IPS DF 6.9 (cell line): Measurements from ENCODE around the gene ZBTB32.

Experiments
- DNase-seq: peaks from one replicate; pipeline ENCODE4 v3.0.0-alpha.2; 2013; ENCODE audit warnings: low read depth, low spot score
- H3K27ac ChIP-seq: one replicate; pipeline ENCODE4 v1.5.1; 2013; ENCODE audit warnings: low read length, control low read depth
- H3K27me3 ChIP-seq: 2 replicates; pipeline ENCODE4 v1.6.1; 2013; ENCODE audit warnings: mild to moderate bottlenecking, low read length; ENCODE audit not compliant: control insufficient read depth, insufficient read depth
- H3K36me3 ChIP-seq: 2 replicates; pipeline ENCODE4 v1.6.1; 2013; ENCODE audit warnings: low read length; ENCODE audit not compliant: control insufficient read depth, insufficient read depth
- H3K4me1 ChIP-seq: 2 replicates; pipeline ENCODE4 v1.6.1; 2013; ENCODE audit warnings: low read length; ENCODE audit not compliant: control insufficient read depth, insufficient read depth
- H3K4me3 ChIP-seq: 2 replicates; pipeline ENCODE4 v1.5.1; 2013; ENCODE audit warnings: mild to moderate bottlenecking, low read length
- H3K9me3 ChIP-seq: 2 replicates; pipeline ENCODE4 v1.6.1; 2013; ENCODE audit warnings: low read length, inconsistent platforms; ENCODE audit not compliant: control insufficient read depth, insufficient read depth
- WGBS: extraction: QIAGEN DNeasy Blood & Tissue Kit; methylation state at CpG from one replicate; pipeline ENCODE4 v1.1.7; 2013; ENCODE audit warnings: mixed read lengths, missing lambda C conversion rate; ENCODE audit not compliant: insufficient read length, insufficient coverage; 5-methylcytosine and 5-hydroxymethylcytosine counted together

The ZBTB32 gene

DNA sequence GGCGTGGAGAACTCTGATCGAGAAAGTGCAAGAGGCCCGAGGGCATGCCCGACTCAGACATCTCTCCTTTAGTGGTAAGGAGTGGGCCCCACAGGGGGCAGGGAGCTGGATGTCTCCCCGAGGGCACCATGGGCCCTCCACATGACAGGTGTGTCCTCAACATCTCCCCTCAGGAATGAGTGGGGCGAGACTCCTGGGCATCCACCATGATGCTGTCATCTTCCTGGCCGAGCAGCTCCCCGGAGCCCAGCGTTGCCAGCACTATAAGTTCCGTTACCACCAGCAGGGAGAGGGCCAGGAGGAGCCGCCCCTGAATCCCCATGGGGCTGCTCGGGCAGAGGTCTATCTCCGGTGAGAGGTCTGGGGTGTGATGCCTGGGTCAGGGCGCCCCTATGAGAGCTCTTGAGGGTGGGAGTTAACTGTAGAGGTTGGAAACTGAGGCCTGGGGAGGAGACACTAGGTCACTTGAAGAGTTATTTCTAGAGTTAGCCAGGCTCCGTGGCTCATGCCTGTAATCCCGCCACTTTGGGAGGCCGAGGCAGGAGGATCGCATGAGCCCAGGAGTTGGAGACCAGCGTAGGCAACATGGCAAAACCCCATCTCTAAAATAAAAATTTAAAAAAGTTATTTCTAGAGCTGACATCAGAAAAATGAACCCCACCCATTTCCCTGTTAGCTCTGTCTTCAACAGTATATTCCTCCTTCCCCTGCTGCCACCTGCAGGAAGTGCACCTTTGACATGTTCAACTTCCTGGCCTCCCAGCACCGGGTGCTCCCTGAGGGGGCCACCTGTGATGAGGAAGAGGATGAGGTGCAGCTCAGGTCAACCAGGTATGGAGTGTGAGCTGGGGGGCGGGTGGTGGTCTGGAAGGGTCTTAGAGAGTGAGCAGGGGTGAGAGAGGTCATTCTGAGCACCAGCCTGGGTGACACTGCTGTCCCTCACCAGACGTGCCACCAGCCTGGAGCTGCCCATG lies 32.8 kb downstream of the ZBTB32 start:
- no CpG with 5 or more reads among the region's 22 CpGs for WGBS
- peaks cover 38% of the 10 kb centered on the region for H3K36me3 ChIP-seq
- H3K4me1 ChIP-seq, result peaks cover 2% of the 10 kb centered on the region; the same call in 1 of the 2 replicates
- no peak for DNase-seq
- no peaks in the 10 kb centered on the region for H3K9me3 ChIP-seq
- H3K27me3 ChIP-seq, result no peaks in the 10 kb centered on the region
- H3K4me3 ChIP-seq, result no peak overlapping the region
- H3K27ac ChIP-seq, result no peak overlapping the region

DNA sequence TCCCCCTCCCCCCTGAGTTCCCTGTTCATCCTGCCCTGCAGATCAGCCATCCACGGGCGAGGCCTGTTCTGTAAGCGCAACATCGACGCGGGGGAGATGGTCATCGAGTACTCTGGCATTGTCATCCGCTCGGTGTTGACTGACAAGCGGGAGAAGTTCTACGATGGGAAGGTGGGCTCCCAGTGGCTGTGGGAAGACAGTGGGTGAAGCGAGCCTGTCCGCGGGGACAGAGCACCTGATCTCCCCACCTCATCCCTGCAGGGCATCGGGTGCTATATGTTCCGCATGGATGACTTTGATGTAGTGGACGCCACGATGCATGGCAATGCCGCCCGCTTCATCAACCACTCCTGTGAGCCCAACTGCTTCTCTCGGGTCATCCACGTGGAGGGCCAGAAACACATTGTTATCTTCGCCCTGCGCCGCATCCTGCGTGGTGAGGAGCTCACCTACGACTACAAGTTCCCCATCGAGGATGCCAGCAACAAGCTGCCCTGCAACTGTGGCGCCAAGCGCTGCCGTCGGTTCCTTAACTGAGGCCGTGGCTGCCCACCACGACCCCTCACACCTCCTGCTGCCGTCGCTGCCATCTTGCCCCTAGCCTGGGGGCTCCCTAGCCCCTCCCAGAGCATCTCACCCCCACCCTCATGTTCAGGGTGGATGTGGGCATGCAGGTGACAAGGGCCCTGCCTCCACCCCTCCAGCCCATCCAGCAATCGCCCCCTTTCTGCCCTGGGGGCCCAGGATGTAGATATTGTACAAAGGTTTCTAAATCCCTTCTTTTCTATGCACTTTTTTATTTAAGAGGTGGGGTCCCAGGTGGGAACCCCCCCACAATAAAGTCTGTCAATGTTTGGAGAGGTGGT lies 33.9 kb downstream of the ZBTB32 start:
- peaks cover 2% of the 10 kb centered on the region; the same call in 1 of the 2 replicates for H3K4me1 ChIP-seq
- no peak overlapping the region for H3K27ac ChIP-seq
- WGBS, result no CpG with 5 or more reads among the region's 37 CpGs
- DNase-seq, result no peak
- H3K9me3 ChIP-seq, result no peaks in the 10 kb centered on the region
- no peaks in the 10 kb centered on the region for H3K27me3 ChIP-seq
- no peak overlapping the region for H3K4me3 ChIP-seq
- H3K36me3 ChIP-seq, result peaks cover 32% of the 10 kb centered on the region

DNA sequence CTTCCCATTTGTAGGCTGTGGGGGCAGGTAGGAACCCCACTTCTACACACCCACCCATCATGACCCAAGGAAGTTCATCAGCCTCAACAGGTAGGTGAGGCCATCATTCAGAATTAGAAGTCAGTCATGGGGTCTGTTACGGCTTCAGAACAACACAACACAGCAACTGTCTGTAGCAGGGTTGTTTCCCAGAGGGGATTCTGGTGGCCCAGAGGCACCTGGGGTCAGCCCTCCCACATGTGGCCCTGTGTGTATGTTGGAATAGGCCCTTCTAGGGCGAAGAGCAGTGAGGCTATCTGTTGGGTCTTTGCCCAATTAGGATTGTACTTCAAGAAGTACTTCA lies 34.5 kb downstream of the ZBTB32 start:
- Histone ChIP-seq H3K4me1 (peaks cover 2% of the 10 kb centered on the region; the same call in 1 of the 2 replicates), H3K36me3 (peaks cover 27% of the 10 kb centered on the region), H3K4me3 (no peak overlapping the region), H3K9me3 (no peaks in the 10 kb centered on the region), H3K27ac (no peak overlapping the region), H3K27me3 (no peaks in the 10 kb centered on the region)
- no peak for DNase-seq
- WGBS, result no CpG with 5 or more reads among the region's 2 CpGs

DNA sequence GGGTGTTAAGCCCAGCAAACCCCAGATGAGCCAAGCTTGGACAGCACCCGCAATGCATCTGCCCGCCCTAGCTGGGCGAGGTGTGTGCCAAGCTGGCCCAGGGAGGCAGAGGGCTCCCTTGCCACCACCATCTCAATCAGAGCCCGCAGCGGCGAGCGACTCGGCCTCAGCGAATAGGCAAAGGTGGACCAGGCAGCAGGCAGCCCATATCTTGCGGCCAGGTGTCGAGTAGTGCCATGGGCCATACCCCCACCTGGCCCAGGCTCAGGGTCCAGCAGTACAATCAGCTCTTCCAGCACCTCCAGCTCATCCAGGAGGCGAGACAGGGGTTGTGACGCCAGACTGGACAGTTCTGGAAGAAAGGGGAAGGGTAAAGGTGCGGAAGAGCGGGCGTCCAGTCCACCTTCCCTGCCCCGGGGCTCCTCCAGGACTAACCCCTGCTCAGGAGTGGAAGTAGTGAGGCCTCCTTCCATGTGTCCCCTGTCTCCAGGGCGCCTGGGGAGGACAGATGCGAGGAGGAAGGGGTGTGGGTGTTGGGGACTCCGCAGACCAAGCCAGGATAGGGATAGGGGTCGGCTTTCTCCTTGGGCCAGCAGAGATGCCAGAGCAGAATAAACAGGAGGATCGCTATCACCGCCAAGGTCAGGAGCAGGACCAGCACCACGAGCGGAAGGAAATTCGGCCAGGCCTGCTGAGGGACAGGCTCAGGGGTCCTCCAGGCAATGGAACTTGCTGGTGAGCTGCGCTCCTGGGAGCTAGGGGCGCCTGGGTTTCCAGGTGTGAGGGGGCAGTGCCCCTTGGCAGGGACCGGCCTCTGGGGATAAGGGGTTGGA lies 35.1 kb downstream of the ZBTB32 start:
- Histone ChIP-seq H3K9me3 (no peaks in the 10 kb centered on the region), H3K27ac (no peak overlapping the region), H3K27me3 (no peaks in the 10 kb centered on the region), H3K4me3 (peak overlapping the region; percentile 79; the same call in 1 of the 2 replicates), H3K4me1 (peaks cover 2% of the 10 kb centered on the region; the same call in 1 of the 2 replicates), H3K36me3 (peaks cover 20% of the 10 kb centered on the region)
- no CpG with 5 or more reads among the region's 29 CpGs for WGBS
- DNase-seq, result no peak

DNA sequence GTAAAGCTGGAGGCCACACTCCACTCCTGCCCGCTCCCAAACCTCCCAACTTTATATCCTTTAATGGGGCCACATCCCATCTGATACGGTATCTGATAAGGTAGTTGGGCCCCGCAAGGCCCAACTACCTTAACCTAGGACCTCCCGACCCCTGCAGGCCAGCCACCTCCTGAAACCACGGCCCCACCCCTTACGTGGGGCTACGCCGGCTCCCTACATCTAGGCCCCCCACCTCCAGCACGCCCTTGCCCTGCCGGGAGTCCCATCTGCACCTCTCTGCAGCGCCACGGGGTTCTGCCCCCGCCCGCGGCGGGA lies 35.7 kb downstream of the ZBTB32 start:
- Histone ChIP-seq H3K9me3 (no peaks in the 10 kb centered on the region), H3K4me1 (peaks cover 2% of the 10 kb centered on the region; the same call in 1 of the 2 replicates), H3K27ac (no peak overlapping the region), H3K4me3 (peak overlapping the region; percentile 79), H3K36me3 (peaks cover 16% of the 10 kb centered on the region), H3K27me3 (no peaks in the 10 kb centered on the region)
- no peak for DNase-seq
- WGBS, result no CpG with 5 or more reads among the region's 16 CpGs

DNA sequence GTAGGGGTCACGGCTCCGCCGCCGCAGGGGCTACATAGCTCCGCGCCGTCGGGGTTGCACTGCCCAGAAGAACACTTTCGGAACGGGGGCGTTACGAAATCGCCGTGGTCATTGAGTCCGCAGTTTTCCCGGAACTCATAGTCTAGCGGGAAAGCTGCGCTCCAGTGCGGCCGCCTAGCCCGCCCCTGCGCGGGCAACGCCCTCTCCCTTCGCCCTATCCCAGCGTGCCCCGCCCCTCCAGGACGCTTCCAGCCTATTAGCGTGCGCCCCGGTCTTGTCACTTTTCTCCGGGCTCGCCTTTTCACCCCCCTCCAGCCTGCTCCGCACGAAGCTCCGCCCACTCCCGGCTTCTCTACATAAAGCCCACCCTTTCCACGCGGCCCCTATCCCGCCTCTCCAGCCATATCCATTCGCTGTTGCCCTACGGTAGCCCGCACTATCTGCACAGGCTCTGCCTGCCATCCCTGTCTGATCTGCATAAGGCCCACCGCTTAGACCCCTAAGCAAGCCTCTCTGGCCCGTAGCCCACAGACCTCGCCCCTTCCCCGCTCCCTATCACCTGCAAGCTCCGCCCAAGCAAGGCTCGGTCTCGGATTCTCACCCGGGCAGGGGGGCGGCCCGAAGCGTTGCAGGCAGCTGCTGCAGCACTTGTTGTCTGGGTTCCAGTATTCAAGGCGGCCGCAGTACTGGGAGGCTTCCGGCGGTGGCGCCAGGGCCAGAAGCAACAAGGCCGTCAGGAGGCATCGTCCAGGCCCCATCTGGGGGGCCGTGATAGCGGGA lies 36.3 kb downstream of the ZBTB32 start:
- no CpG with 5 or more reads among the region's 63 CpGs for WGBS
- Histone ChIP-seq H3K36me3 (peaks cover 12% of the 10 kb centered on the region; the same call in 1 of the 2 replicates), H3K27me3 (no peaks in the 10 kb centered on the region), H3K4me3 (peak overlapping the region; percentile 79), H3K9me3 (no peaks in the 10 kb centered on the region), H3K27ac (no peak overlapping the region), H3K4me1 (peaks cover 2% of the 10 kb centered on the region; the same call in 1 of the 2 replicates)
- DNase-seq, result peak; percentile 92

DNA sequence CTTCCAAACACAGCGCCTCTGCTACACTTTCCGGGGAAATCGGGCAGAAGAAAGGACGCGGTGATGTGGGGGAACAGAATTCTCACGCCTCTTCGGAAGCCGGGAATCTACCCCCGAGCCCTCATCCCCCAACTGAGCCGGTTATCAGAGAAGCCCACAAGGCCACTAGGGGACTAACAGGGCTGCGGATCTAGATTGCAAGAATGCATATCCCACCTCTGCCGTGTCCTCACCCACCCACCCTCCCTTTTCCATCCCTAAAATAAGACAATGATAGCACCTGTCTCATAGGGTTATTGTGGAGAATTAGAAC lies 36.8 kb downstream of the ZBTB32 start:
- H3K27ac ChIP-seq, result no peak overlapping the region
- no CpG with 5 or more reads among the region's 12 CpGs for WGBS

DNA sequence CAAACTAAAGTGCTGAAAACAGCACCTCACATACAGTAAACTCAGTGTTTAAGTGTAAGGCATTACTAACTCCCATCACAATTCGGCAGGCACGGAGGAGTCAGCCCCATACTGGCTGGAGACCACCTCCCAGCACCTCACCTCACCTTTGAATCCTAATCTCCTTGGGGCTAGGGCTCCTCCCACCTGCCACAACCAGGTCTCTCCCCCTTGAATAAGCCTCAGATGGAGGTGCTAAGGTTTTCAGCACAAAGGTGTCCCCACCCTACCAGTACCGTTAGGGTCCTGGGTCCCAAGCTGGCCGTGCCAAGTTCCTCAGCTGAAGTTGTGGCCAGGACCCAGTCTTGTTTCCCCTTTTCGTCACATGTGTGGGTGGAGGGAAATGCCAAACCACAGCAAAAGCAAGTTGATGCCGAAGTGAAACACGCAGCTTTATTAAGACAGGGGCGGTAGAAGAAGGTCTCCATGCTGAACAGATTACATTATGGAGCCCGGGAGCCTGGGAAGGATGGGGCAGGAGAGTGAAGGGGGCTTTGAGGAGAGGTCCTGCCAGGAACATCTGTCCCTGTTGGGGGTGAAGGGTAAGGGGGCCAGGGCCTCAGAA lies 37.9 kb downstream of the ZBTB32 start, which contains the start of gene IGFLR1:
Gene IGFLR1 (minus strand): TSS at position 332 of the 604 bp plus-strand sequence. CDS start 1,272 bp downstream, outside the sequence.
- Histone ChIP-seq H3K9me3 (no peaks in the 10 kb centered on the region), H3K27ac (no peak within 1 kb of the TSS), H3K4me1 (peaks cover 2% of the 10 kb centered on the region; the same call in 1 of the 2 replicates), H3K27me3 (no peaks in the 10 kb centered on the region), H3K4me3 (no peak within 1 kb of the TSS), H3K36me3 (peaks cover 9% of the 10 kb centered on the region; the same call in 1 of the 2 replicates)
- no peak for DNase-seq
- no CpG with 5 or more reads among the region's 9 CpGs for WGBS

More for the DNA sequence above, 36.8 kb downstream of the ZBTB32 start:
- no peak for DNase-seq
- Histone ChIP-seq H3K36me3 (peaks cover 12% of the 10 kb centered on the region; the same call in 1 of the 2 replicates), H3K27me3 (no peaks in the 10 kb centered on the region), H3K4me3 (peak overlapping the region; percentile 51; the same call in 1 of the 2 replicates), H3K4me1 (peaks cover 2% of the 10 kb centered on the region; the same call in 1 of the 2 replicates), H3K9me3 (no peaks in the 10 kb centered on the region)
